ENCODE measurements around the gene ADPRH.

DNA sequence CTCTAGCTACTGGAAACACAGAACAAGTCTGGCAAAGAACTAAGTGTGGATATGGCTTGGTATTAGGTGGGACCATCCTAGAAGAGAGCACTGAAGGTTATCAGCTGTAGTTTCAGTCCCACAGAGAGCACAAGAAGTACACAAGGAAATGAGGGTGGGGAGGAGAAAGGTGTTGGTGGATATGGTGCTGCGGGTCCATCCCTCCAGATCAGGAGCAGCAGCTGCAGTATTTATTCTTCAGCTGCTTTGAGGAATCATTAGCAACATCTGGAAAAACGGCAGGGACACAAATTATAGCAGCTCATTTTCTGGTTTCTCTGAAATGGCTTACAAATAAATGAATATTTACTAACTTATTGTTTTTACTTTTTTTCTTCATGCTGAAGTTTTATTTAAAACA lies 48.8 kb upstream of the ADPRH start:
- TF ChIP-seq, protein P1, sequence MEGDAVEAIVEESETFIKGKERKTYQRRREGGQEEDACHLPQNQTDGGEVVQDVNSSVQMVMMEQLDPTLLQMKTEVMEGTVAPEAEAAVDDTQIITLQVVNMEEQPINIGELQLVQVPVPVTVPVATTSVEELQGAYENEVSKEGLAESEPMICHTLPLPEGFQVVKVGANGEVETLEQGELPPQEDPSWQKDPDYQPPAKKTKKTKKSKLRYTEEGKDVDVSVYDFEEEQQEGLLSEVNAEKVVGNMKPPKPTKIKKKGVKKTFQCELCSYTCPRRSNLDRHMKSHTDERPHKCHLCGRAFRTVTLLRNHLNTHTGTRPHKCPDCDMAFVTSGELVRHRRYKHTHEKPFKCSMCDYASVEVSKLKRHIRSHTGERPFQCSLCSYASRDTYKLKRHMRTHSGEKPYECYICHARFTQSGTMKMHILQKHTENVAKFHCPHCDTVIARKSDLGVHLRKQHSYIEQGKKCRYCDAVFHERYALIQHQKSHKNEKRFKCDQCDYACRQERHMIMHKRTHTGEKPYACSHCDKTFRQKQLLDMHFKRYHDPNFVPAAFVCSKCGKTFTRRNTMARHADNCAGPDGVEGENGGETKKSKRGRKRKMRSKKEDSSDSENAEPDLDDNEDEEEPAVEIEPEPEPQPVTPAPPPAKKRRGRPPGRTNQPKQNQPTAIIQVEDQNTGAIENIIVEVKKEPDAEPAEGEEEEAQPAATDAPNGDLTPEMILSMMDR (IDR thresholded peaks at IDR 0.05): no peak
- TF ChIP-seq SOX15 (CRISPR knock-in tag; IDR thresholded peaks at IDR 0.05): no peak
- no peak for TF ChIP-seq RORB (CRISPR knock-in tag; IDR thresholded peaks at IDR 0.05)
- TF ChIP-seq, protein P2, sequence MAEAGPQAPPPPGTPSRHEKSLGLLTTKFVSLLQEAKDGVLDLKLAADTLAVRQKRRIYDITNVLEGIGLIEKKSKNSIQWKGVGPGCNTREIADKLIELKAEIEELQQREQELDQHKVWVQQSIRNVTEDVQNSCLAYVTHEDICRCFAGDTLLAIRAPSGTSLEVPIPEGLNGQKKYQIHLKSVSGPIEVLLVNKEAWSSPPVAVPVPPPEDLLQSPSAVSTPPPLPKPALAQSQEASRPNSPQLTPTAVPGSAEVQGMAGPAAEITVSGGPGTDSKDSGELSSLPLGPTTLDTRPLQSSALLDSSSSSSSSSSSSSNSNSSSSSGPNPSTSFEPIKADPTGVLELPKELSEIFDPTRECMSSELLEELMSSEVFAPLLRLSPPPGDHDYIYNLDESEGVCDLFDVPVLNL (CRISPR knock-in tag; IDR thresholded peaks at IDR 0.05; ENCODE audit: borderline replicate concordance, low read depth): no peak
- TF ChIP-seq ZNF121 (CRISPR knock-in tag; IDR thresholded peaks at IDR 0.05): no peak
- no peak for TF ChIP-seq NR2C2 (CRISPR knock-in tag; IDR thresholded peaks at IDR 0.05)
- TF ChIP-seq SP1 (CRISPR knock-in tag; conservative IDR thresholded peaks at IDR 0.05): no peak
